Astrocyte of the spinal cord (primary cell): ENCODE results near the gene TRIM47.
"Not testable (repeated sequence)": the region's sequence is repeated elsewhere in the genome, so short reads cannot be mapped to it uniquely, and the experiment has no call there.

Source experiments
- DNase-seq: peaks from one replicate; pipeline ENCODE4 v3.0.0; 2011; ENCODE audit warnings: low read depth, low spot score
- H3K4me3 ChIP-seq: 2 replicates; pipeline ENCODE4 v1.5.1; 2011; ENCODE audit warnings: low read depth, mild to moderate bottlenecking, low read length, moderate library complexity
- in situ Hi-C: cut with HindIII; loops from 2 replicates; pipeline ENCODE4 v1.10.0; 2017; ENCODE audit warnings: low sequenced_read_pairs
- TF ChIP-seq, protein P1 (sequence below): IDR thresholded peaks from 2 replicates; pipeline ENCODE4 v1.5.1; 2012; ENCODE audit warnings: low read depth, mild to moderate bottlenecking, low read length, inconsistent platforms

TRIM47 gene

DNA sequence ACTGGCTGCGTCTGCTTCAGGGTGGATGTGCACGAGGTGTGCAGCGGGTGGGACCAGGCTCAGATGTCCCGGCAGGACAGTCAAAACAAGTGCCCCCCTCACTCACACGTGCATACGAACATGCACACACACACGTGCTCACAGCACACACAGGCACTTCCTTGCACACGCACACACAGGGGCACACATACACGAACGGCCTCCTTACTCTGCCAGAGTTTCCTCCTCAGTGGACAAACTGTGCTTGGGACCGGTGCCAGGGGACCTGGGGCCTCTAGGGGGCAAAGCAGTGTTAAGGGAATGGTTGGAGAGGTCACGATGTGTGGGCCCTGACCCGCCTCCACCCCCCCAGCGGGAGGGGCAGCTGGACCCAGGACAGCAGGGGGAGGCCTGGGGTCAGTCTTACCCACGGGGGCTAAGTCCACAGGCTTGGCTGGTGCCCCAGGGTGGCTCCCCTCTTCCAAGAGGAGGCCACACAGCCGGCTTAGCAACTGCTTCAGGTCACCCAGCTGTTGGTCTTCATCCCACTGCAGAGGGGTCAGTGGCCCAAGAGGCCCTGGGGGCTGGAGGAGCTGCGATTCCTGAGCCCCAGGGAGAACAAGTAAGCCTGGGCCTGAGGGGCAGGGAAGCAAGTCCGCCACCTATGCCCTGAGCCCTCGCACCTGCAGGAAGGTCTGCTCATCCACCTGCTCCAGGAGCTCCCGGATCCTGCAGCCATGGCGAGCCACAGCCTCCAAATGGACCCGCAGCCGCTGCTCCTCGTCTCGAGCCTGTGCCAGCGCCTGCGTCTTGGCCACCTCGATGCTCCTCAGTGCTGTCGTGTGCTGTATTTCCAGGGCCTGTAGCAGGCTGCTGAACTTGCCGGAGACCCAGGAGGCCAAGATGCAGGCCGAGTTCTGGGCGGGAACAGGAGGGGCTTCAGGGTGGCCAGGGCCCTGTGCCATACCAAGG is 13.5 kb upstream of the TRIM47 start:
- no peak for DNase-seq
- no peak overlapping the region for H3K4me3 ChIP-seq
- in situ Hi-C loops, result no loop called here
- TF ChIP-seq, protein P1, sequence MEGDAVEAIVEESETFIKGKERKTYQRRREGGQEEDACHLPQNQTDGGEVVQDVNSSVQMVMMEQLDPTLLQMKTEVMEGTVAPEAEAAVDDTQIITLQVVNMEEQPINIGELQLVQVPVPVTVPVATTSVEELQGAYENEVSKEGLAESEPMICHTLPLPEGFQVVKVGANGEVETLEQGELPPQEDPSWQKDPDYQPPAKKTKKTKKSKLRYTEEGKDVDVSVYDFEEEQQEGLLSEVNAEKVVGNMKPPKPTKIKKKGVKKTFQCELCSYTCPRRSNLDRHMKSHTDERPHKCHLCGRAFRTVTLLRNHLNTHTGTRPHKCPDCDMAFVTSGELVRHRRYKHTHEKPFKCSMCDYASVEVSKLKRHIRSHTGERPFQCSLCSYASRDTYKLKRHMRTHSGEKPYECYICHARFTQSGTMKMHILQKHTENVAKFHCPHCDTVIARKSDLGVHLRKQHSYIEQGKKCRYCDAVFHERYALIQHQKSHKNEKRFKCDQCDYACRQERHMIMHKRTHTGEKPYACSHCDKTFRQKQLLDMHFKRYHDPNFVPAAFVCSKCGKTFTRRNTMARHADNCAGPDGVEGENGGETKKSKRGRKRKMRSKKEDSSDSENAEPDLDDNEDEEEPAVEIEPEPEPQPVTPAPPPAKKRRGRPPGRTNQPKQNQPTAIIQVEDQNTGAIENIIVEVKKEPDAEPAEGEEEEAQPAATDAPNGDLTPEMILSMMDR, result no peak

DNA sequence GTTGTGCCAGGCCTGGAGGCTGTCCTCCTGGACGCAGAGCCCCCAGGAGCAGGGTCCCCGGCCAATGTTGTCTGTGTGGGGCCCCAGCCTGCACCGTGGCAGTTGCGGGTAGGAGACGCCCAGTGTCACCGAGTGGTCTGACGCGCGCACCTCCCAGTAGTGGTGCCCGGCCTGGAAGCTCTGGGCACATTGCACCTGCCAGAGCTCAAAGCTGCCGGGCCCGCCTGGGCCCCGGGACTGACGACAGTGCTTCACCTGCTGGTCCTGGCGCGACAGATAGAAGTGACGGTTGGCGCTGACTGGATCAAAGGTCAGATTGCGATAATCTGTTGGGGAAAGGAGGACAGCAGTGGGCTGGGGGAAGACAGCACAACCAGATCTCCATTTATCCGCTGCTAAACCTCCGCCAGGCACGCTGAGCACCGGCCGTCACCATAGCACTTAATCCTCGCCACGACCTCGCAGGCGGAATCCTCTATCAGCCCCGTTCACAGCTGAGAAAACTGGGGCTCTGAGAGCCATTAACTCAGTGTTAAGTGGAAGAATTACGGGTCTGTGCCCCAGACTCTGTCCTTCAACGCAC is 12.7 kb upstream of the TRIM47 start:
- in situ Hi-C loops, result no loop called here
- TF ChIP-seq, protein P1, result no peak
- no peak overlapping the region for H3K4me3 ChIP-seq
- DNase-seq, result no peak

DNA sequence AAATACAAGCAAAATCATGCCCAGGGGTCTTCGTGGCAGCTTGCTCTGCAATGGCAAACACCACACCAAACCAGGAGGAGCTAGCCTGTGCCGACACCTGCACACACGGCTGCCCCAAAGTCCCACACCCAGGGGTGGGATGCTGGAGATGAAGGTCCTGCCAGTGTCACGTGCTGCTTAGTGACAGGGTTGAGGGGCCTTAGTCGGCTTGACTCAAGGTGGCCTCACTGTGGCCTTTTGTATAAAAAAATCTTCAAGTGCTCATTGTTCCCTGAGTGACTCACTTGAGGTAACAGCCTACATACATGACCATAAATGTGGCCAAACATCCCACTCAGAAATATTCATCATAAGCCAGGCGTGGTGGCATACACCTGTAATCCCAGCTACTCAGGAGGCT is 11.1 kb upstream of the TRIM47 start:
- no peak for DNase-seq
- no peak overlapping the region for H3K4me3 ChIP-seq
- in situ Hi-C loops, result no loop called here
- TF ChIP-seq, protein P1, result no peak

- H3K4me3 ChIP-seq, result no peak overlapping the region
- TF ChIP-seq, protein P1, result no peak
- no peak for DNase-seq
- in situ Hi-C loops, result no loop called here
These were observed 10.1 kb upstream of the TRIM47 start for GRCh38 chr17:75888484-75888883.

- H3K4me3 ChIP-seq, DNase-seq, in situ Hi-C loops: not testable (repeated sequence)
These were observed 7.5 kb upstream of the TRIM47 start for GRCh38 chr17:75885860-75886259.

GRCh38 chr17:75885431-75885830 is 7.0 kb upstream of the TRIM47 start:
- no peak for DNase-seq
- TF ChIP-seq, protein P1, result no peak
- no peak overlapping the region for H3K4me3 ChIP-seq
- in situ Hi-C loops, result no loop called here
